Measurements from ENCODE around the gene ZNF316.

GRCh38 chr7:6647541-6647940 is 10.4 kb downstream of the ZNF316 start:
- no peak for TF ChIP-seq POLR2A (IDR thresholded peaks at IDR 0.05)
- TF ChIP-seq CTCF (IDR thresholded peaks at IDR 0.05), result no peak

All from body of pancreas (tissue), 4 donors.